IPS DF 4.7 (cell line): ENCODE measurements around the gene FAF2.
A peak's percentile ranks its signal among the peaks of the same experiment; 100 is the strongest.

Experiments used
- DNase-seq: peaks from one replicate; pipeline ENCODE4 v3.0.0-alpha.2; 2013; ENCODE audit warnings: low spot score; ENCODE audit errors: extremely low read depth

FAF2 gene

GRCh38 chr5:176530393-176530982 lies 82.3 kb downstream of the FAF2 start:
- DNase-seq: no peak

DNA sequence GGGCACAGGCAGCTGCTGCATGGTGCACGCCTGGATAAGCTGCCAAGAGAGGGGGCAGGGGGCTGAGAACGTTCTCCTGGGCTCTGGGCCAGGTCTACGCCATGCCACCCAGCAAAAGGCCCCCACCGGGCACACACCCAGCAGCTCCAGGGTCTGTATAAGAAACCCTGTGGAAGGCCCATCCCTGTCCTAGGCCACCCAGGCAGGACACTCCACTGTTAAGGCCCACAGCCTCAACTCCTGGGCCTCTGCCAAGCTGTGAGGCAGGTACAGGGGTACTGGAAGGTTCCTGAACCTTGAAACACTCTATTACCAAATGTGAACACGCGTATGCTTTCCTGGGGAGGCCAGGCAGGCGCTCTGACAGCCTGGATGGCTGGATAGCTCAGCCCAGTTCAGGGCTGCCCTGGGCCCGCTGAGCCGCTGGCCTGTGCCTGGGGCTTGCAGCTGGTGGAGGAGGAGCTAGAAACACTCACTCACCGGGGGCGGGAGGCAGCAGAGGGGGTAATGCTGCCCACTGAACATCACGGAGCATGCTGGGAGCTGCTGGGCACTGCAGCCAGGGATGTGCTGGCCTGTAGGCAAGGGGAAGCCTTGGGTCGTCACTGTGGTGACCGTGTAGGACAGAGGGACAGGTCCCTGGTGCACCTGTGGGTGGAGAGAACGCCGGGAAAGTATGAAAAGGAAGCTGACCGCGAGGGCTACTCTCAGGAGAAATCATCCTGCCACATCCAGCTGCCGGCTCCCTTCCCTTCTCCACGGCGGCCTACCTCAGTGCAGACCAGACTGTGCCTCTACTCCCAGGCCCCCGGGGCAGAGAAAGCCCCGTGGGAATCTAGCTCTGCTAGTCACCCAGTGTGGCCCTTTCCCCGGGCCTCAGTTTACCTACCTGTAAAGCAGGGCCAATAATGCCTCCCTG lies 83.1 kb downstream of the FAF2 start:
- DNase-seq: no peak

GRCh38 chr5:176531902-176532493 lies 83.8 kb downstream of the FAF2 start:
- no peak for DNase-seq

DNA sequence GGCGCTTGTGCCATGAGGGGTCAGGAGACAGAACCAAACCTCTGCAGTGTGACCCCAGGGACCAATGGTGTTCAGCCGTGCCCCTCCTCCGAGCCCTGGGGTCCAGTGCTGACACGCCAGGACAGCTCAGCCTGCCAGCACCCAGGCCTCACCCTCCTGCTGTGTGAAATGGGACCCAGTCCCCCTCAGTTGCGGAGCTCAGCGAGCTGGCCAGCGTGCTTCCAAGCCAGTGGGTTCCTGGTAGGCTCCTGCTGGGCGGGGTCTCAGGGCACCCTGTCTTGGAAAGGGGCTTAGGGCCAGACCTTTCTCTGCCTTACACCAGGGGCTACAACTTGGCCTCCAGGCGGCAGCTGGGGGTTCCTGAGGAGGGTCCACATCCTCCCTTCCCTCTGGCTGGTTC lies 84.6 kb downstream of the FAF2 start:
- DNase-seq: no peak

- no peak for DNase-seq
Observed at GRCh38 chr5:176533390-176533789, 85.2 kb downstream of the FAF2 start.

- no peak for DNase-seq
Observed at GRCh38 chr5:176533894-176534611, 85.9 kb downstream of the FAF2 start.

DNA sequence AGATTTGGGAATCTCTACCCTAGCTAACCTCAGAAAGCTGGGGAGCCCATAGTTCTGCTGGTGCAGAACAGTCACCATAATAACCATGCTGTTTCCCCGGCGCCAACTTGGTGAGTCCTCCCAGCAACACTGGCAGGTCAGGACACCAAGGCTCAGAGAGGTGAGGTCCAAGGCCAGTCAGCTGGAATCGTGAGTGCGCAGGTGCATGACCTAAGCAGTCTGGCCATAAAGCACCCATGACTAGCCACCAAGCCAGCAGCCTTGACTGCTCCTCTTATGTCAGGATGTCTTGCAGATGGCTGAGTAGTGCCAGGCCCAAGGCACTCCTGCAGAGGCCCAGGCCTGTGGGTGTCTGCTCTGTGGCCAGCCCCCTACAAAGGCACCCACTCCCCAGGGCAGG lies 86.5 kb downstream of the FAF2 start:
- no peak for DNase-seq

DNA sequence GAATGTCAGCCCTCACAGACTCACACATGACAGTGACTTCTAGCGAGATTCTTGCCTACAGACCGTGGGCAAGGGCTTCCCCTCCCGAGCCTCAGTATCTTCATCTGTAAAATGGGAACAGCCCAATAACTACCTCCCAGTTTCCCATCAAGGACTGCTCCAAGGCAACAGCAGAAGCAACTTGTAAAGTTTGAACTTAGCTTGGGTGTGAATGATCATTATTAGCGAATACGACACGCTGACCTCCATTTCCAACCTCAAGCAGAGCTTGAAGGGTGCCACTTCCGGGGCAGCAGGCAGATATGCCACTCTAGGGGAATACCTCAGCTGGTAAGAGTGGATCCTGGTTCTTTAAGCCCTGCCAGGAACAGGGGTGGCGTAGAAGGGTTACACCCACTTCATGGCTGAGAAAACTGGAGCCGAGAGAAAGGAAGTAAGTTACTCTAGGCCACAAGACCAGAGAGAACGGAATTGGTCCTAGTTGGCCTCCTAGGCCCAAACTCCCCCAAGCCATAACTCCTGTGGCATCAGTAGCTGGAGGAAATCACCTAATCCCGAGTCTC lies 87.0 kb downstream of the FAF2 start:
- no peak for DNase-seq

- no peak for DNase-seq
Observed at GRCh38 chr5:176535664-176536131, 87.5 kb downstream of the FAF2 start.

DNA sequence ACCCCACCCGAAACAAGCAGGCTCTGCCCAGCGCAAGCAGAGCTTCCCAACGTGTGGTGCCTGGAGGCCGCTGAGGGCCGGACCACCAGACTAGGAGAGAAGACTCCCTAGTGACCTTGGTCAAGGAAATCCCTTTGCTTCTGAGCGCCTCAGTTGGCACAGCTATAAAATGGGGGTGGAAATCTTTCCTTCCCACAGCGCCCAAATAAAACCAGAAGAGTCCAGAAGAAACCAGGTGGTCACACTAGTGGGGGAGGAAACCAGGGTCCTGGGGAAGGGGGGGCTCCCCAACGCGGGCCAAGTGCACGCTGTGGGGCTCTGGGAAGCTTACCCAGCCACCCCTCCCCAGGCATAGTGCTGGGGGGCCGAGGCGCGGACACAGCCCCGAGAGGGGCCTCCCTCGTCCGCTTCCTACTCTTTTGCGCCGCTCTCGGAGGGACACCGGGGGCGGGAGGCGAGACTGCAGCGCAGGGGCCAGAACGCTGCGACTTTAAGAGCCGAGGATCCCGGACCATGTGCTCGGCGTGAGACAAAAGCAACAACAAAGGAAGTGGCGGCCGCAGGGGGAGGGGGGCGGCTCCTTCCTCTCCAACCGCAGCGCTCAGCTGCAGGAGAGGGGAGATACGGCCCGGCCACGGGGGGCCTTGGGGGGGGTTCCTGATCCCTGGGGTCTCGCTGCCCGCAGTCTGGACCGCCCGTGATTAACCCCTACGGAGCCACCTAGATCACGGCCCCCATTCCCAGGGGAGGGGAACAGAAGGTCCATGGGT lies 88.1 kb downstream of the FAF2 start:
- no peak for DNase-seq

GRCh38 chr5:176536902-176537553 lies 88.8 kb downstream of the FAF2 start, which contains the start of gene RNF44:
Gene RNF44 (minus strand): TSS chr5:176537402. CDS start chr5:176532472, 4,930 bp downstream.
- DNase-seq: no peak

DNA sequence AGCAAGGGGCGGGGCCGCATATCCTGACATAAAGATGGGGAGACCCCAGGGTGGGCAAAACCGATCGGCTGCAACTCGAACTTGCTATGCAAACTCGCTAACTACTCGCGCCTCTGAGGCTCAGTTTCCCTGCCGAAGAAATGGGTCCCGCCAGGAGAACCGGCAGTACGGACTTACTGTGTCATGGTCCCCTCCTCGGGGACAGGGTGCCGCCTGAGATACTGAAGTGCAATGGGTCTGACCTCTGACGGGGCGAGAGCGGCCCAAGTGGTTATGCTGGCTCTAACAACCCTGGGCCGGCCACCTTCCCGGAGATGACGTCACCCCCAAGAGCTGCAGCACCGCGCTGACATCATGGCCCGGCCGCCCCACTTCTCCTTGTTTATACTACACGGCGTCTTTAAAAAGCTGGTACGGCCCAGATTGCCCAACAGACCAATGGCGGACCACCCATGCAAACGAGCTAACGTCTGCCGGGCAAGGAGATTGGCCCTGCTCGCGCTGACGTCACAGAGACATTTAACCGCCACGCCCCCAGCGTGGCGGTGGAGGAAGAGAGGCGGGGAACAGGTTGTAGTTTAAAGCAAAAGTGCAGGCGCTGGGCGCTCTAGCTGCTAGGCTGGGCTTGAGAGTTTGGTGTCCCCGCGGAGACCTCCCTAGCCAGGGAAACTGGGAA lies 89.5 kb downstream of the FAF2 start:
- peak; percentile 94 for DNase-seq

DNA sequence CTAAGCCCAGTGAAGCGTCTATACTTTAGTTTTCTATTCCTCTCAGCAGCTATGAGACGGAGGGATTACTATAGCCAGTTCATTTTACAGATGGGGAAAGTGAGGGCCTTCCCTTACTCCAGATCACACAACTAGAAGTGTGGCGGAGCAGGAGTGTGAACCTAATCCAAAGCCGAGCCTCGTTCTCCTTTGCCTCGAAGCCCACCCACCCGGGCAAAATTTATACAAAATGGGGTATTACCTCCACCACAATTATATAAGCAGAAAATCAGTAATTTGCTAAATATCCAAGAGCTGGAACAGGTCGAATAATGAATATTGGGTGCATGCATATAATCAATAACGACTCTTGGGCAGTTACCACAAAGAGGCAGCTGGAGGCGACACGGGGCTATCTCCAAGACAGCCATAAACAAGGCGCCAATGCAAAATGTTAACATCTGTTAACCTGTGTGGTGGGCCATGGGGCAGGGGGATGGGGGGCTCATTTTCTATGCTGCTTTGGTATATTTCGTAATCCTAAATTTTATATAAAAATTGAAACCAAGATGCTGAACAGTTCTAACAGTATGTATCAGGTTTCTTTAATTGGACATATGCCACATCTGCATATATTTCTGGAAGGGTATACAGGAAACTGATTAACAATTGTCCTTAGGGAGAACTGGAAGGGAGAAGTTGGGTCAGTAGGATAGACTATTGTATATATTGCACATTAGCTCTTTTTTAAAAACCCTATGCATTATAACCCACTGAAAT lies 90.2 kb downstream of the FAF2 start:
- no peak for DNase-seq

GRCh38 chr5:176538989-176539384 lies 90.8 kb downstream of the FAF2 start:
- DNase-seq: no peak

GRCh38 chr5:176540476-176540899 lies 92.3 kb downstream of the FAF2 start:
- no peak for DNase-seq

GRCh38 chr5:176540956-176541337 lies 92.8 kb downstream of the FAF2 start:
- no peak for DNase-seq

- no peak for DNase-seq
Observed at GRCh38 chr5:176541338-176542134, 93.4 kb downstream of the FAF2 start.

DNA sequence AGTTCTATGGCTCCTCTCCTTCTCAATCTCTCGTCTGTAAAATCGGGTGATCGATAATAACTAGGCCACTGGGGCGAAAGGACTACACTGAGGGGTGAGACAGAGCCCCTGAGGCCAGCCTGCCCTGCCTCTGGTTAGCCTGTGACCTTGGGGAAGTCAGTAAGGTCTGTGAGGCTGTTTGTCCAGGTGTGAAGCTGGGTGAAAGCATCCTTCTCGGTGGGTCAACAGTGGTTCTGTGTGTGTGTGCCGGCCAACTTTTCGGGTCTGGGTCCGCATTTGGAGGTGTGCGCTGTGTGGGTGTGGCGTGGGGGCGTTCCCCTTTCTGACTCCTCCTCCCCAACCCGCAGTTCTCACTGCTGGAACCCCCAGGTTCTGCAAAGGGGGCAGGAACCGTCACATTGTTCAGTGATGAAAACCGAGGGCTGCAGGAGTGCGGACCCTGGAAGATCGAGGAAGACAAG lies 94.0 kb downstream of the FAF2 start:
- no peak for DNase-seq
